ENCODE data around the gene CTIF.

The CTIF gene

GRCh38 chr18:48613589-48614404 lies 75.0 kb downstream of the CTIF start:
- Histone ChIP-seq H3K79me2 (ENCODE audit: insufficient read depth, low read length) (no peaks in the 10 kb centered on the region), H4K20me1 (ENCODE audit: low read depth, low read length) (no peaks in the 10 kb centered on the region)
- TF ChIP-seq EZH2phosphoT487 (conservative IDR thresholded peaks at IDR 0.05; ENCODE audit: low read length) (no peak), CTCF (IDR thresholded peaks at IDR 0.05; ENCODE audit: insufficient read depth, low read length, poor library complexity, severe bottlenecking) (no peak)

GRCh38 chr18:48615566-48616401 lies 77.0 kb downstream of the CTIF start:
- no peaks in the 10 kb centered on the region for H3K79me2 ChIP-seq (ENCODE audit: insufficient read depth, low read length)
- no peaks in the 10 kb centered on the region for H3K27me3 ChIP-seq (ENCODE audit: low read length)
- H3K27ac ChIP-seq (ENCODE audit: low read depth, low read length), result no peak overlapping the region
- no peaks in the 10 kb centered on the region for H3K9me3 ChIP-seq (ENCODE audit: insufficient read depth, low read length)
- no peak overlapping the region for H3K9ac ChIP-seq (ENCODE audit: low read length)
- H3K4me2 ChIP-seq (ENCODE audit: low read depth, low read length, poor library complexity, severe bottlenecking), result no peak overlapping the region
- no peak for TF ChIP-seq CTCF (IDR thresholded peaks at IDR 0.05; ENCODE audit: insufficient read depth, low read length, poor library complexity, severe bottlenecking)
- TF ChIP-seq EZH2phosphoT487 (conservative IDR thresholded peaks at IDR 0.05; ENCODE audit: low read length), result no peak
- no peaks in the 10 kb centered on the region for H4K20me1 ChIP-seq (ENCODE audit: low read depth, low read length)
- no peak overlapping the region for H3K4me3 ChIP-seq (ENCODE audit: insufficient read depth, low read length, poor library complexity, severe bottlenecking)
- H2AFZ ChIP-seq (ENCODE audit: low read depth, low read length, severe bottlenecking), result no peak overlapping the region
- no peaks in the 10 kb centered on the region for H3K9me2 ChIP-seq (replicated peaks; ENCODE audit: insufficient read depth, low read length)
- H3K36me3 ChIP-seq (ENCODE audit: low read length), result no peaks in the 10 kb centered on the region
- no peaks in the 10 kb centered on the region for H3F3A ChIP-seq (ENCODE audit: insufficient read depth)

More at GRCh38 chr18:48613589-48614404, 75.0 kb downstream of the CTIF start:
- Histone ChIP-seq H3K36me3 (ENCODE audit: low read length) (no peaks in the 10 kb centered on the region), H3K27me3 (ENCODE audit: low read length) (no peaks in the 10 kb centered on the region), H3K4me3 (ENCODE audit: insufficient read depth, low read length, poor library complexity, severe bottlenecking) (no peak overlapping the region), H3K27ac (ENCODE audit: low read depth, low read length) (no peak overlapping the region), H3K9me2 (replicated peaks; ENCODE audit: insufficient read depth, low read length) (no peaks in the 10 kb centered on the region), H2AFZ (ENCODE audit: low read depth, low read length, severe bottlenecking) (no peak overlapping the region), H3K4me2 (ENCODE audit: low read depth, low read length, poor library complexity, severe bottlenecking) (no peak overlapping the region), H3K9ac (ENCODE audit: low read length) (no peak overlapping the region), H3K9me3 (ENCODE audit: insufficient read depth, low read length) (no peaks in the 10 kb centered on the region), H3F3A (ENCODE audit: insufficient read depth) (no peaks in the 10 kb centered on the region)

- H3K36me3 ChIP-seq (ENCODE audit: low read length), result no peaks in the 10 kb centered on the region
- H3K79me2 ChIP-seq (ENCODE audit: insufficient read depth, low read length), result no peaks in the 10 kb centered on the region
- H3K27ac ChIP-seq (ENCODE audit: low read depth, low read length), result no peak overlapping the region
- H3K9ac ChIP-seq (ENCODE audit: low read length), result no peak overlapping the region
- no peaks in the 10 kb centered on the region for H3K9me3 ChIP-seq (ENCODE audit: insufficient read depth, low read length)
- H2AFZ ChIP-seq (ENCODE audit: low read depth, low read length, severe bottlenecking), result no peak overlapping the region
- H3K4me3 ChIP-seq (ENCODE audit: insufficient read depth, low read length, poor library complexity, severe bottlenecking), result no peak overlapping the region
- TF ChIP-seq CTCF (IDR thresholded peaks at IDR 0.05; ENCODE audit: insufficient read depth, low read length, poor library complexity, severe bottlenecking) (no peak), EZH2phosphoT487 (conservative IDR thresholded peaks at IDR 0.05; ENCODE audit: low read length) (no peak)
- no peak overlapping the region for H3K4me2 ChIP-seq (ENCODE audit: low read depth, low read length, poor library complexity, severe bottlenecking)
- no peaks in the 10 kb centered on the region for H3K27me3 ChIP-seq (ENCODE audit: low read length)
- no peaks in the 10 kb centered on the region for H3F3A ChIP-seq (ENCODE audit: insufficient read depth)
- H3K9me2 ChIP-seq (replicated peaks; ENCODE audit: insufficient read depth, low read length), result no peaks in the 10 kb centered on the region
- H4K20me1 ChIP-seq (ENCODE audit: low read depth, low read length), result no peaks in the 10 kb centered on the region
Measured at GRCh38 chr18:48616484-48617255, 77.8 kb downstream of the CTIF start.
